KG1 (cell line): ENCODE measurements around the gene RGS2.

Experiments used
- DNase-seq: peaks from one replicate; lab custom pipeline; 2025; lab: John Stamatoyannopoulos, UW

Gene RGS2

DNA sequence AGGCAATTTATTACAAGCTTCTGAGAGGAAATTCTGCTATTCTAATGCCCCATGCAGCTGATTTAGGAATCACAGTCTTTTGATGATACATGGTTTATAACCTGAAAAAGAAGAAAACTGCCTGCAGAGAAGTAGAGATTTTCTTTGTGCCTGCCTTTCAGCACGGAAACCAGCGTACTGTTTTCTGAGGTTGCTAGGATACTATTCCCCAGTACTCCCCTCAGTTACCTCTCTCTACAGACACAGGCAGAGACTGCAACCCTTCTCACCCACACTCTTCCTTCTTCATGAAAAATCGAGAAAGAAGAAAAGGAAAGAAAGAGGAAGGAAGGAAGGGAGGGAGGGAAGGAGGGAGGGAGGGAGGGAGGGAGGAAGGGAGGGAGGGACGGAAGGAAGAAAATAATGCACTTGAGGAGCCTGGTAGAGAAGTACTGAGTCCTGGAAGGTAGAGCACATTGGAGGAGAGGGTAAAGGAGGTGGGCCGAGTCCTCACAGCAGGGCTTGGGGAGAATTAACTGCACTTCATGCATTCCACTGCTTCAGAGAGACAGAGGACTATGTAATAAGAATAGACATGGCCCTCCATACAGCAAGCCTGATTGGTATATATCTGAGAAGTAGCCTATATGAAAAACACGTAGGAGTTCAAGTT is 21.9 kb downstream of the RGS2 start:
- no peak for DNase-seq

DNA sequence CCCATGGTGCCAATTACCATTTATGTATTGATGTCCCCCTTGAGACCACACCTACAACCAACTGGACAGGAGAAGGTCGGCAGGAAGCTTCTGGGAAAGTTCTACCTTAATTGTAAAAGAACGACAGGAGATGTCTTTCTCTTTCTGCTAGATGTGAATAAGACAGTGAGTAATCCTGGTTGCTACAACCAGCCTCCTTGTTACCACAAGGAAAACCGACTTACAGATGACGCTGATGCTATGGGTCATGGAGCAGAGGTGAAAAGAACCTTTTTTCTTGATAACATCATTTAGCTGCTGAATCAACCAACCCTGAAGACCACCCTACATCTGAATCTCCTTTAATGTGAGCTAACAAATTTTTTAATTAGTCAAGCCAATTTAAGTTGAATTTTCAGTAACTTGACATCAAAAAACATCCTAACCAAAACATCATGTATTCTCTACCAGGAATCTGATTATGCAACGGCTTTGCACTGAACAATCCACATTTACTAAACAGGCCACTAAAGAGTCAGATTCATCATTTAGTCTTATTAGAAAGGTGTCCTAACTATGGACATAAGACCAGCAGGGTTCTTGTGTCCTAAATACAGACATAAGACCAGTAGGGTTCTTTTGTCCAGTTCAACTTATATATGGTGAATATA is 23.0 kb downstream of the RGS2 start:
- DNase-seq: no peak

DNA sequence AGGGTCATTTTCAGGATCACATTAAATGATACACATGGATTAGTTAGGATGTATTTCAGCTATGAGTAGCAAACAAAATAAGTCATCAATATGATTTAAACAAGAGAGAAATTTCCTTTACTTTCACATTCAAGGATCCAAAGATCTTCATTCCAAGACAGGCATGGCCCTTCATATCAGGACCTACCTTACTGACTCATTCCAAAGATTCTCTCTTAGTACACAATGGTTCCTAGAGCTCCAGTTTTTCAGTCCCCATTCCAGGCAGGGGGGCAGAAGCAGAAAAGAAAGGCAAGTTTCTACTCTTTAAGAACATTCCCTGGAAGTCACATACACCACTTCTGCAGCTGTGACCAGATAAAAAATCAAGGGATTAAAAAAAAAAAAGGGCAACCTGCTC is 23.7 kb downstream of the RGS2 start:
- no peak for DNase-seq

DNA sequence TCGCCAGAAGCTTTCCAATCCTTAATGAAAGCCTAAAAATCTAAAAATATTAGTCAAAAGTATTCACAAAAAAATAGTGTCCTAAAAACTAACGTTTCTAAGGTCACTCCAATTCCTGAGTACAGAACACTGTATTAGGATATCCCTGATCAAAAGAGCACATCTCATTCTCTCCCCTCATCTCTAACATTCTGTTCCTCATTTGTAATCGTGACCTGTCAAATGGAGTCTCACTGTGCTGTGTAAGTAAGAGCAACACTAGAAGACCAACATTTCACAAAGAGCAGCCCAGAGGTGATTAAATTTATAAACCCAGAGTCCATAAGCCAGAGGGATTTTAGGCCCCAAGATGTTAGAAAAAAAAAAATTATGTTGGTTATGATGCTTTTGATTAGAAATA is 26.3 kb downstream of the RGS2 start:
- no peak for DNase-seq

DNA sequence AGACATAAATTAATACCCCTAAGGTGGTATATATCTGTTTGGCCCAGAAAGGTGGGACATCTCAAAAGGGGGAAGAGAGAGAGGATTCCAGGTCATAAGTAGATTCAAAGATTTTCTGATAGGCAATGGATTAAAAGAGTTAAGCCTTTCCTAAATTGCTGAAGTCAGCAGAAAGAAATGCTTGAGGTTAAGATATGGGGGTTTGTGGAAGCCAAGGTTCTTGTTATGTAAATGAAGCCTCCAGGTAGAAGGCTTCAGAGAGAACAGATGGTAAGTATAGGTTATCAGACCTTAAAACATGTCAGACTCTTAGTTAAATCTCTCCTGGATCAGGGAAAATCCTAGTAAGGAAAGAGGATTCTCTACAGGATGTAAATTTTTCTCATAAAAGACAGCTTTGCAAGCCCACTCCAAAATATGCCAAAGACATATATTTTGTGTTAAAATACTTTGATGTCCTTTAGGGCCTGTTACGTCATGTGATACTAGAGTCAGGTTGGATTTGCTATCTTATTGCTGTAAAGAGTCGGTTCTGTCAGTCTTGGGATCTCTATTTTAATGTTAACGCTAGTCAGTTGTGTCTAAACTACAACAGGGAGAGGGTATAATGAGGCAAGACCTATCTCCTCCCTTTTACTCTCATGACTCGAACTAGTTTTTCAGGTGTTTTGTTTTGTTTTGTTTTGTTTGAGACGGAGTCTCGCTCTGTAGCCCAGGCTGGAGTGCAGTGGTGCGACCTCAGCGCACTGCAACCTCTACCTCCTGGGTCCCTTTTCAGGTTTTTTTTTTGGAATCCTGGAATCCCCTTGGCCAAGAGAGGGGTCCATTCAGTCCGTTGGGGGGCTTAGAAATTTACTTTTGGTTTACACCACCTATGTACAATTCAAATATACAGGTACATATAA is 30.6 kb downstream of the RGS2 start:
- no peak for DNase-seq

DNA sequence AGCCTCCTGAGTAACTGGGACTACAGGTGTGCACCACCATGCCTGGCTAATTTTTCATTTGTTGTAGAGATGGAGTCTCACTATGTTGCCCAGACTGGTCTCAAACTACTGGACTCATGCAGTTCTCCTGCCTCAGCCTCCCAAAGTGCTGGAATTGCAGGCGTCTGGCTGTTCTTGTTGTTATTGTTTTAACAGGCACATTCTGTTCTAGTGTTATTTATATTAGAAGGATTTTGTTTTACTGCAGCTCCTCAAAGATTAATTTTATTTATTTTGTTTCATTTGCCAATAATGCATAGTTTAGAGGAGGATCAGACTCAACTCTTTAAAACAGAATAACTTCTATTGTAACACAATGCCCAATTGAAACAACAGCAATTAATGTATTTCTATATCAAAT is 35.5 kb downstream of the RGS2 start:
- DNase-seq: no peak

DNA sequence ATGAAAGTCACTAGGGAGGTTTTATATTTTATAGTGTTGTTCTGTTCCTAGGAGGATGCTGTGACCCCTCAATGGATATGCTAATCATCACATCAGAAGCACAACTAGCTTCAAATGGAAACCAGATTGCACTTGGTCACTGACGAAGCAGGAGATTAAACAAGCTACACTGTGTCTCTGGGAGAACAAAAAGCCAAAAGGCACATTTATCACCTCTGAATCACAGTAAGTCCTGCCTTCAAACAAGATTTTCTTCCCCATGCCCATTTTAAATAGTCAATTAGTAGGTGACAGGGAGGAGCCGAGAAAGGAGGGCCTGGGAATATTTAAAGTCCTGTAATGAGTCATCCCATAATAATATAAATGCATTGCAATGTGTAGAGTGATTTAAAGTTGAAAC is 38.1 kb downstream of the RGS2 start:
- no peak for DNase-seq

DNA sequence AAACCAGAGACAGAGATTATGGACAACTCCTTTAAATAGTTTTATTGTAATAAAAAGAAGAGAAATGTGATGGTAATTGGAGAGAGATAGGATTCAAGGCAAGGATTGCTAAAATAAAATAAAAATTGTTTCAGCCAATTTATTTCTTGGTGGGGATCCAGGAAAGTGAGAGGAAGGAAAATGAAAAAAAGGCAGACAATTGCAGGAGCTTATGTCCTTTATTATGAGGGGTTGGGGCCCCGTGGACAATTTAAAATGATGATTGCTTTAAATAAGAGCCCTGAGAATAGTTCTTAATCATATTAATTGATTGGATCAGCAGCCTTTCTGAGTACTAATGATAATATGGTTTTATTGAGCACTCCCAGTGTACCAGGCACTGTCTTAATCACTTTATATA is 40.2 kb downstream of the RGS2 start:
- no peak for DNase-seq

DNA sequence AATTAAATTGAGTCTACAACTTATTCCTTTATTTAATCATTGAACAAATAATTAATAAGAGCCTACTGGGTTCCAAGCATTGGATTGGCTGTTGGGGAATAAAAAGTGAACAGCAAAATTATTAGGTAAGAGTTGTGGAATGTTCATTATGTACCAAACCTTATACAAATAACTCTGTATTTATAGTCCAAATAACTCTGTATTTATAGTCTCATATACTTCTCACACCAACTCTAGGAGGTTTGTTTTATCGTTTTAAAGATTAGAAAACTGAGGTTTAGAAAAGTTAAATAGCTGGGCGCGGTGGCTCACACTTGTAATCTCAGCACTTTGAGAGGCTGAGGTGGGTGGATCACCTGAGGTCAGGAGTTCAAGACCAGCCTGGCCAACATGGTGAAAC is 40.6 kb downstream of the RGS2 start:
- no peak for DNase-seq

DNA sequence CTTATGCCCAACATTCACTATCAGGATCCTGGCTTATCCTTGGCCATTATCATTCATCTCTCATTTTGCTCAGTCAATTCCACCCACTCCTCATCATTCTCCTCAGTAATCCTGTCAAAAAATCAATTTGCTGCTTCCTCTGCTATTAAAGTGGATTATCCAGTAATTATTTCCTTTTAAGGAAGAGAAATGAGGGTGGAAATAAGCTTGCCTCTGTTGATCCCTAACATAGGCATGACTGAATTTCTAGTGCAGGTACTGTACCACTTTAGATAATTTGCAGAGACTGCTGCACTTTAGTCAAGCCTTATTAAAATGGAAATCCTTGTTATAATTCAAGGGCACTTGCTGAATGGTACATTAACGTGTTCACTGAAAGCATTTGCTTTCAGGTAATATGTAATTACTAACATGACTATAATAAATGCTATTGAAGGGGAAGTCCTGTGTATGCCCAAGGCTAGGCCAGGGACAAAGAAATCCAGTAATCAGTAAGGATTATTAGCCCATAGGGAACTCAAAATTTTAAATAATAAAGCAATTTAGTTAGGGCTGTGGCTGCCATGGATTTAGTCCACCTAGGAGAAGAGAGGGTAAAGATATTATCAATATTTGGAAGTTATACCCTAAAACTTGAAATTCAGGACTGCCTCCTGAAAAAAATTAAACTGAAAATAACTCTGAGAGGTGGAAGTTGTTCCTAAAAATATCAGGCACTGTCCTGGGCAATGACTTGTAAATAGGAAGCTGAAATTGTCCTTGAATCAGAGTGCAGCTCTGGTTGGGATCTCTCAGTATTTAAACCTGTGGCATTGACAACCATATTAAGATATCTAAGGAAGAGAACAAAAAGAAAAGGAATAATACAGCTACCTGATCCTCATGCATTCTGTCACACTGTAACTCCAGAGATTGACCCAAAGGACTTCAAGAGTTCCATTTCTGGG is 43.4 kb downstream of the RGS2 start:
- DNase-seq: no peak

DNA sequence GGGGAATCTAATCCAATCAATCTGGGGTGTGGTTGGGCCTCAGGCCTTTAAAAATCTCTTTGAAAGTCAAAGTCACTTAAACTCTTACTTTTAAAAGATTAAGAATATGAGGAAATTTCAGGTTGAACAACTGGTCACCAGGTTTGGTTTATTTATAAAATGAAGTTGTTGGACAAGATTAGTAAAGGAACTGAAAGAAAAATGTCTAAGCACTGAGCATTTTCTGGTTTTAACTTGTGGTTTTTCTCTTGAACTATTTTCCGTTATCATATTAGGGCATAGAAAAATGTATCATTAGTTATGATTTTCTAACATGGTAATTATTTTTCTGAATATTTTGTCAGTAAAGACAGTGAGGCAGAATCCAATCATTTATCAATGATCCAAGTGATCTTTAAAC is 49.6 kb downstream of the RGS2 start:
- DNase-seq: no peak

DNA sequence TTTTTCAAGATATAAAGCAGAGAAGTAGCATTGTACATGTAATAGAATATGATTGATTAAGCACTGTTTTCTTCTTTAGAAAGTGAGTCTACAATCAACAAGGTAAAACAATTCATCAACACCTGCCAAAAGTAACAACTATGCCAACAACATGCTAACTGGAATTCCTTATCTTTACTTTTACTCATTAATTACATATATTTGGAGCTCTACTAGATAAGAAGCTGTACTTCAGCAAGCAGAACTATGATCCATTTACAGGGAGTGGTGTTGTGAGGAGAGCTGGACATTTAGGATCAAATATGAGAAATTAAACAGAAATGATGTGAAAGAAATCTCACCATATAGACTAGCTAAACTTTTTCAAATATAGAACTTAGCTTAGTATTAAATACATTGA is 51.0 kb downstream of the RGS2 start:
- DNase-seq: no peak

DNA sequence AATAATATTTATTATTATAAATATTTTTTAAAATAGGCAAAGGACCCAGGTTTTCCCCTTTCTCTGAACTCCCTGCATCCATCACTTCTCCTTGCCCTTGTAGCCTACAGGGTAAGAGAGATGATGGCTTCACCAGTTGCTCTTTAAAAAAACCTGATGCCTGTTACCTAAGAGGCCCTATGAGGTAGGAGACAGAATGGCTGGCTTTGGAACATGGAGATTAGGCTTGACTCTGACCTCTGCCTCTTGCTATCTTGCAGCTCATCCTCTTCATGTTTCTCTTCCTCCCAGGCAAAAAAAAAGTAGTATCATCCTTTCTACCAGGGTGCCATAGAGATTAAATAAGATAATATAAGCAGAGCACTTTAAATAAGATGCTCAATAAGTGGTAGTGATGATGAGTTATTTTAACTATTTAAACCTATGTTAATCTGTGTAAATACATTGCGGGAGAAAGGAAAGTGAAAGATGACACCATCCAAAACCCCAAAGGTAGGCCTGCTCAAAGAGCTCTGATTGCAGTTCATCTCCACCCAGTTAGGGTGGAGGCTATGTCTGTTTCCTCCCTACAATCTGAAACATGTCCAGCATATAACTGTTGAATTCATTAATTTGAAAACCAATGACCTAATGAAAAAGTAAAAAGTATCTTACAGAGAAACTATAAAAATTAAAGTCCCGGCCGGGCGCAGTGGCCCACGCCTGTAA is 51.8 kb downstream of the RGS2 start:
- no peak for DNase-seq

DNA sequence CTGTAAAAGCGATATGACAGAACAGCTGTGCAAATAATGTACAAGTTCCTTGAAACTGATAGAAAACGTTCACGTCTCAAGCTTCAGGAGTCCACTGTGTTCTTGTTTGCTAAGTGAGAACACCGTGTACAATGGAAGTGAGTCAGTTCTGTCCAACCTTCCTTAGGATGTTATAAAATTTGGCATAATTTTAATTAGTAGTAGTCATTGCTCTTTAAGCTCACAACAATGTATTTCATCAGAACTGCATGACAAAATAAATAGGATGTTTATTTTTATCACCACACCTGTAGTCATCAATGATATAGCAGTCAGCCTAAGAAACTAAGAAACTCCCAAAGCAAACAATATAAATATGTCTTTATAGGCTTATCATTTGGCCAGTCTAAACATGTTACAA is 53.0 kb downstream of the RGS2 start:
- DNase-seq: no peak
